GM21717 (cell line): ENCODE measurements around the gene ARHGEF11.
"Not testable (repeated sequence)": the region's sequence is repeated elsewhere in the genome, so short reads cannot be mapped to it uniquely, and the experiment has no call there.

Experiments
- ATAC-seq: cut with Tn5 transposase; IDR thresholded peaks from one replicate; pipeline ENCODE4 v1.9.1; 2021; ENCODE audit warnings: mild to moderate bottlenecking, moderate library complexity; ENCODE audit not compliant: unreplicated experiment

Gene ARHGEF11

DNA sequence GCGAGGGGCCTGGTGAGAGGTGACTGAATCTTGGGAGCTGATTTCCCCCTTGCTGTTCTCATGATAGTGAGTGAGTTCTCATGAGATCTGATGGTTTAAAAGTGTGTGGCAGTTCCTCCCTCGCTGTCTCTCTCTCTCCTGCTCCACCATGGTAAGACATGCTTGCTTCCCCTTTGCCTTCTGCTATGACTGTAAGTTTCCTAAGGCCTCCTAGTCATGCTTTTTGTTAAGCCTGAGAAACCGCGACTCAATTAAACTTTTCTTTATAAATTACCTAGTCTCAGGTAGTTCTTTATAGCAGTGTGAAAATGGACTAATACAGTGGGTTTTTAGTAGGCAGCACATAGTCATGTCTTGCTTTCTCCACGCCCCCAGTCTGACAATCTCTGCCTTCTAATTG is 10.2 kb upstream of the ARHGEF11 start:
- ATAC-seq = not testable (repeated sequence)

DNA sequence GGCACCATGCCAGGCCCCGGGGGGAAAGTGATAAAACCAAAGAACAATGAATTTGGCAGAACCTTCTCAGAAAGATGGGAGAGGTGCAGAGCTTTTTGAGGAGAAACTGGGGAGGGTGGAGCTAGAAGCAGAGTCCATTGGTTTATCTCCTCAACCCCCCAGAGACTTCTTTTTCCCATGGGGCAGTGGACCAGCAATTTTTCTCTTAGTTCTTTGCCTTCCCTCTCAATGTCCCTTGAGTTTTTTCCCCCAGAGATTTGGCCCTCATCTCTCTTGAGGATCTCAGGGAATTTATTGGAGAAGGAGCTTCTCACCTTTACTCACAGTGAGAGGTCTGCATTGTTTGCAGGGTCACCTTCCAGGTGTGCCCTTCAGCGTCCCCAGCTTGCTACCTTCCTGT is 5.3 kb upstream of the ARHGEF11 start:
- no peak for ATAC-seq

DNA sequence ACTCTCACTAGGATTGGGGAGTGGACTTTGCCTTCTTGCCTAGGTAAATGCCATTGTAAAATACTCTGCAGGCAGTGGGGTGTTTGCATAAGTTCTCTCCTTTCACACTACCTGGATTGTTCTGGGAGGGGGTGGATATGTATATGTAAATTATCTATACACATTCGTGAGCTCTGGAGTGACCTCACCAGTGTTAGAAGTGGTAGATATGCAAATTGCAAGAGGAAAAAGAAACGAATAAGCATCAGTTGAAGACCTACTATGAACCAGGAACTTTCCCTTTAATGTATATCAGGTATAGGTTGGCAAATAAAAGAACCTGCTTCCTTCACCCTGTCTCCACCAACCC is 1.5 kb upstream of the ARHGEF11 start:
- no peak for ATAC-seq

DNA sequence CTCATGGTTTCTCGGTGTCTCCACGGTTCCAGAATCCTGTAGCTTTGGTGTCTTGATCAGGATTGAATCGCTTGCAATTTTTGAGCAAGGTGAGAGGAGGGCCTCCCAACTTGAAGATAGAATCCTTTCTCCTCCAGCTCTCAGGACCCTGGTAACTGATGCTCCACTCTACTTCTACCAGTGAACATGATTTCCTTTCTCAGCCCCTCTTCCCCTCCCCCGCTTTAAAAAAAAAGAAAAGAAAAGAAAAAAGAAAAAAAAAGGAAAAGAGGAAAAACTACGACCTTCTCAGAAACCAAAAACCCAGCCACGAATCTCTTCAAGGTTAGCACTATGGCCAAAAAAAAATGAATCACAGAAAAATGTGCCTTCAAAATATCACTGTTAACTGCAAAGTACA is 1.2 kb downstream of the ARHGEF11 start:
- no peak for ATAC-seq

DNA sequence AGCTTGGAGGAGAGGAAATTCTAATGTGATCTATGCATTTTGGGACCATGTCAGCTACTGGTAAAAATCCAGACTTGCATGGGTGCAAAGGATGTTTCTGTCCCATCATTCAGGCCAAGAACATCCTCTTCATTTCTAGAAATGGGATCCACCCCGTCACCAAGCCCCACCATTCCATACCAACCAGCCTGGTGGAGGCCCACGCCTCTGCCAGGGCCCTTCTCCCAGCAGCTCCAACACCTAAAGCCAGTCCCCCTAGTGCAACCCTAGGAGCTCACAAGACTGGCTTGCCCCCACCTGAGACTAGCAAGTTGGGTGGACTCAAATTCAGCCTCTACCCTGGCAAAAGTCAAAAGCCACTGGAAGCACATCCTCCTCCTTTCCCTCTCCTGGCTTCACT is 1.9 kb downstream of the ARHGEF11 start:
- no peak for ATAC-seq

DNA sequence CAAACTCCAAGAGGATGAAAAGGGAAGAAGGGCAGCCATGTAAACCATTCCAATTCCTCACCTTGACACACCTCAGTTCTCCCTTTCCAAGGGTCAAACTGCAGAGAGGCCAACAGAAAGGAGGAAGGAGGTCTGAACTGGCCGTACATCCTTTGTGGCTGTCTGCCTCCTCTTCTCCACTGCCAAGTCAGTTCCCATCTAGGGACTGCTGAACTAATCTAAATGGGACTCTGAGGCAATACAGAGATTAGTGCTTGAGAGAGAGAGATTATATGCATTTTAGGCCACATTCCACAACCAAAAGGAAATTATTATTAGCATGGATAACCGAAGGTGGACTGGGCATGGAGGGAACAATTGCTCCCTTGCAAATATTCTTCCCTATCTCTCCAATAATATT is 2.7 kb downstream of the ARHGEF11 start:
- no peak for ATAC-seq

GRCh38 chr1:157040802-157041201 is 4.7 kb downstream of the ARHGEF11 start:
- no peak for ATAC-seq

DNA sequence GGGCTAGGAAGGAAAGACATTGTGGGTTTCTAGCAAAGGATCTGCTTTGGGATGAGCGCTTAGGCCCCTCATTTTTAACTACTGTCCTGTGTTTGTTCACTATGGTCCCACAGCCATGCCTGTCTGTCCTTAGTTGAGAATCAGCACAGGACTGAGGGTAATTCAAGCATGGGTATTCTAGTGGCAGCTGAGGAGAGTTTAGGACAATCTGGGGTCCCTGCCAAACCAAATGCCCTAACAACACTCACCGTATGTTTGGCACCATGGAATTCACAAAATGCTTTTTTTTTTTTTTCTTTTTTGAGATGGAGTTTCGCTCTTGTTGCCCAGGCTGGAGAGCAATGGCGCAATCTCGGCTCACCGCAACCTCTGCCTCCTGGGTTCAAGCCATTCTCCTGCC is 10.4 kb downstream of the ARHGEF11 start:
- ATAC-seq = no peak

GRCh38 chr1:157034137-157034800 is 11.3 kb downstream of the ARHGEF11 start:
- no peak for ATAC-seq

GRCh38 chr1:157033357-157033876 is 12.1 kb downstream of the ARHGEF11 start:
- no peak for ATAC-seq

GRCh38 chr1:157032303-157032702 is 13.2 kb downstream of the ARHGEF11 start:
- ATAC-seq = no peak

DNA sequence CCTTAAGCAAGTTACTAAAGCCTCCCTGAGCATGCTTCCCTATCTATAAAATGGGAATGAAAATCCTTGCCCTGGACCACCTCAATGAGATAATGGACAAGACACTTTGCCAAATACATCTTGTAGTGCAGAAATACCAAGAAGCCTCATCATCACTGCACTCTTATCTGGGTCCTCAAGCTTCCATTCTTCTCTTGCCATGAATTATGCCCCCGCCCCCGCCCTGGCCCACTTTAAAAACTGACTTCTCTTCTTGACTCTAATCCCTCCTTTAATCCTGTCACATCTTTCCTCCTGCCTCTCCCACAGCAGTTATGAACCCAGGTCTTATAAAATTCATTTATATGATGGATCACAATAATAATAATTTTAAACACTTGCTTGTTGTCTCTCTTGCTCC is 14.8 kb downstream of the ARHGEF11 start:
- ATAC-seq = no peak

DNA sequence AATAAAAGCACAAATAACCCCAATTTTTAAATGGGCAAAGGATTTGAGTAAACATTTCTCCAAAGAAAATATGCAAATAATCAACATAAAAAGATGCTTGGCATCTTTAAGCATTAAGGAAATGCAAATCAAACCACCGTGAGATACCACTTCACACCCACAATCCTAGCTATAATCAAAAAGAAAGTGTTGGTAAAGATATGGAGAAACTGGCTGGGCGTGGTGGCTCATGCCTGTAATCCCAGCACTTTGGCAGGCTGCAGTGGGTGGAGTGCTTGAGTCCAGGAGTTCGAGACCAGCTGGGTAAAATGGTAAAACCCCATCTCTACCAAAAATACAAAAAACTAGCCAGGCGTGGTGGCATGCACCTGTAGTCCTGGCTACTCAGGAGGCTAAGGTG is 16.9 kb downstream of the ARHGEF11 start:
- no peak for ATAC-seq

DNA sequence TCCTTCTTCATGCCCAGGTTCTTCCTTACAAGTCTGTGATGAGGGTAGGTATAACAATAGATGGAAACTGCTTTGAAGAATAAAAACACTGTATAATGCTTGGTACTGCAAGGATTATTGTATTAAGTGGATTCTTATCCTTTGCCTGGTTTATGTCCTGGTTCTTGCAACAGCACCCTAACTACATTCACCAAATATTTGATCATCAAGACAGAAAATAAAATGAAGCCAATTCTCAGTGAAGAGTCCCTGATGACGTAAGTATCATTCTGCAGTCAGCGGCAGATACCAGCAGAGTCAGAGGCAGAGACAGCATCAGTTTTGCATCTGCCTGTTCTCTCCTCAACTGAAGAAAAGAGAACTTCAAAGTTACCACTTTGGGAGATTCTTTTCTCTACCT is 19.7 kb downstream of the ARHGEF11 start:
- ATAC-seq = no peak

DNA sequence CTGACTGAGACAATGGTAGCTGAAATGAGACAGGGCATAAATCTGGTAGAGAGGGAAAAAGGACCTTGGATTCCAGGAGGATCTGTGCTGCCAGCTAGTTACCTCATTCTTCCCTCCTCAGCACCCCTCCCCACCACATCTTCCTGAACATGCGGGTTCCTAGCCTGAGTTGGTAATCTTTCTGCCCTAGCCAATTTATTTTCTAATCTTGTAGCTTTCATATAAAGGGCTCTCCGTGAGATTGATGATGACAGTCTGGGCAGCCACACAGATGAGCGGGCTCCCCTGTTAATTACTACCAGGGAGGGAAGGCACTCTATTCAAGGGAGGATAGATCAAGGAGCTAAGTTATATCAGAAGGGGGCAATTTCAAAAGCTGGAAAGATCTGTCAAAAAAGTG is 20.2 kb downstream of the ARHGEF11 start:
- no peak for ATAC-seq

DNA sequence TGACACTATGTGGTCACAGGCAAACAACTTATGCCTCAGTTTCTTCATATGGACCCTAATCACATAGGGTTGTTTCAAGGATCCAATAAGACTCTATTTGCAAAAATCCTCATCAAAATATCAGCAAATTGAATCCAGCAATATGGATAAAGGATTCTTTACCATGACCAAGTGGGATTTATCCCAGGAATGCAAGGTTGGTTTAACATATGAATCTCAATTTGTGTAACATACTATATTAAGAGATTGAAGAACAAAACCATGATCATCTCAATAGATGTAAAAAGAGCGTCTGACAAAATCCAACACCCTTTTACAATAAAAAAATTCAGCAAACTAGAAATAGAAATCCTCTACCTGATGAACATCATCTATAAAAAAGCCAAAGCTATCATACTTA is 23.9 kb downstream of the ARHGEF11 start:
- no peak for ATAC-seq

GRCh38 chr1:157019457-157019856 is 26.1 kb downstream of the ARHGEF11 start:
- no peak for ATAC-seq

GRCh38 chr1:157011845-157012244 is 33.7 kb downstream of the ARHGEF11 start:
- ATAC-seq = no peak

DNA sequence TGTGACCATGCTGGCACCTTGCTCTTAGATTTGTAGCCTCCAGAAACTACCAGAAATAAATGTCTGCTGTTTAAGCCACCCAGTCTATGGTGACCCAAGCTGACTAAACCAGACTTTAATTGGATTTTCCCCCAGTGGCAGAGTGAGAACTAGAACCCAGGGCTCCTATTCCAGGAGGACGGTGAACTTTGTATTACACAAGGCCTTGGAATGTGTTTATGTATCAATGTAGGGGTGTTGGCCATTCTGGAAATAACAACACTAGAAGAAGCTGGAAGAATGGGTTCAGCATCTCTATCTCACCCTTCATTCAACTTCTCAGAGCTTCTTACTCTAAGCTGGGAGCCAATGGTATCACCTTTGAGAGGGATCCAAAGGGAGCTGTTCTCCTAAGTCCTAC is 37.0 kb downstream of the ARHGEF11 start:
- ATAC-seq = no peak

- ATAC-seq = no peak
Measured at GRCh38 chr1:157007306-157007705, 38.2 kb downstream of the ARHGEF11 start.

DNA sequence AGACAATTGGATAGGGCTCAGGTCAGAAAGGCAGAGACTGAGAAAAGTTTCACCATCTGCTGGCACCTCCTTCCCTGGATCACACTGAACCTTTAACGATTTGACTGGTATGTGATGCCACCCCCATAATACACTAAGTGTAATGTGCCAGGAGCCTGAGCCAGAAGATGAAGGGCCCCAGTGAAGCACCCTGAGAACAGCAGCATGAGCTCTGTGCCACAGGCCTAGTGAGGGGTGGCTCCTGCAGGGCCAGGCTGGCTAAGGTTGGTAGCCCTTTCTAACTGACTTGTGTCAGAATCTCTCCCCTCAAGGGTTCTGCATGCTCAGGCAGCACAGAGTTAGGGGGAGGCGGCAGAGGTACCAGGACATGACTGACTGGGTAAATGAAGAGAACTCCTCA is 38.9 kb downstream of the ARHGEF11 start:
- no peak for ATAC-seq

DNA sequence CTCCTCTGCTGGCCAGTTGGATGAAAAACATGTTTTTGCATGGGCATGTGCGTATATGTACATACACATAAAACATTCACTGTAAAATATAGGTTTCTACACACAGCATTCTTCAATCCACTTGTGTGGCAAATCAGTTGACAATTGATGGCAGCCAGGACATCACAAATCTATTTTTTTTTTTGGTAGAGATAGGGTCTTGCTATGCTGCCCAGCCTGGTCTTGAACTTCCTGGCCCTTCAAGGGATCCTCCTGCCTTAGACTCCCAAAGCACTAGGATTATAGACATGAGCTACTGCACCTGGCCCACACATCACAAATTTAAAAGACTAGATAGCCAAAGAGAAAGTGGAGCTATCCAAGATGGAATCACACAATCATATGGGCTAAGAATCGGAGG is 39.6 kb downstream of the ARHGEF11 start:
- ATAC-seq = no peak

- ATAC-seq = no peak
Measured at GRCh38 chr1:157004806-157005205, 40.7 kb downstream of the ARHGEF11 start.
